Fibroblast of lung (primary cell): ENCODE results near the gene TAF10. TPM values are rescaled to one million over a fixed set of nuclear protein-coding genes. Genes with fewer than 3 reads are reported as not detected.

Experiments
- DNase-seq, 2 donors: peaks; one replicate each; pipeline versions ENCODE4 v3.0.0 to v3.0.0-alpha.2; 2010; ENCODE audit warnings: low read depth in 2 of 2
- H2AFZ ChIP-seq: 2 replicates; pipeline ENCODE4 v1.5.1; 2012; ENCODE audit warnings: low read length, control low read depth, inconsistent platforms
- H3K27ac ChIP-seq: 2 replicates; pipeline ENCODE4 v1.5.1; 2011; ENCODE audit warnings: low read length, control low read depth; ENCODE audit not compliant: insufficient read depth
- H3K27me3 ChIP-seq: 2 replicates; pipeline ENCODE4 v1.5.1; 2011; ENCODE audit warnings: mild to moderate bottlenecking, low read length; ENCODE audit not compliant: control insufficient read depth, insufficient read depth
- H3K36me3 ChIP-seq: 2 replicates; pipeline ENCODE4 v1.5.1; 2011; ENCODE audit warnings: low read length; ENCODE audit not compliant: control insufficient read depth, insufficient read depth
- H3K4me1 ChIP-seq: 2 replicates; pipeline ENCODE4 v1.5.1; 2011; ENCODE audit warnings: low read length; ENCODE audit not compliant: control insufficient read depth, insufficient read depth; ENCODE audit errors: extremely low read depth
- H3K4me2 ChIP-seq: 2 replicates; pipeline ENCODE4 v1.5.1; 2011; ENCODE audit warnings: low read length, control low read depth; ENCODE audit not compliant: insufficient read depth; ENCODE audit errors: extremely low read depth
- H3K4me3 ChIP-seq, 4 experiments: fragments of 200-600 bp in 1 of 4; sonication (generic) in 1 of 4; replicated peaks in 1 of 4; 2 replicates each; pipeline ENCODE4 v1.5.1; 2011 to 2016; ENCODE audit warnings: low read length in 4 of 4, low read depth in 3 of 4, mild to moderate bottlenecking in 3 of 4, control low read depth in 2 of 4, inconsistent platforms in 1 of 4, mixed read lengths in 1 of 4; ENCODE audit not compliant: insufficient read depth in 1 of 4; ENCODE audit errors: control extremely low read depth in 1 of 4
- H3K79me2 ChIP-seq: 2 replicates; pipeline ENCODE4 v1.5.1; 2012; ENCODE audit warnings: mild to moderate bottlenecking, low read length, inconsistent platforms; ENCODE audit not compliant: control insufficient read depth, insufficient read depth
- H3K9ac ChIP-seq: 2 replicates; pipeline ENCODE4 v1.5.1; 2011; ENCODE audit warnings: mild to moderate bottlenecking, low read length, control low read depth; ENCODE audit not compliant: insufficient read depth
- H3K9me3 ChIP-seq: 2 replicates; pipeline ENCODE4 v1.5.1; 2012; ENCODE audit warnings: low read depth, low read length; ENCODE audit not compliant: control insufficient read depth, insufficient read depth
- H4K20me1 ChIP-seq: 2 replicates; pipeline ENCODE4 v1.5.1; 2011; ENCODE audit warnings: low read length; ENCODE audit not compliant: control insufficient read depth, insufficient read depth; ENCODE audit errors: extremely low read depth
- EZH2 ChIP-seq: IDR thresholded peaks from 2 replicates; pipeline ENCODE4 v1.5.1; 2012; ENCODE audit warnings: low read length, control low read depth, mild to moderate bottlenecking; ENCODE audit errors: missing control alignments
- polyA plus RNA-seq, 2 donors: library from polyadenylated mRNA; depleted of rRNA in 1 of 2; stranded (reverse) in 1 of 2; unstranded in 1 of 2; fragments of >200 nt; gene quantifications; 2 replicates each; pipeline ENCODE4 v1.2.1, GENCODE V29; 2011 to 2012; ENCODE audit warnings: missing spikeins in 1 of 2
- total RNA-seq: library from RNA; depleted of rRNA; stranded (reverse); fragments of >200 nt; gene quantifications from 2 replicates; pipeline ENCODE4 v1.2.1, GENCODE V29; 2014
- TF ChIP-seq, protein P1 (sequence below), 2 donors: IDR thresholded peaks in 1 of 2; conservative IDR thresholded peaks in 1 of 2; 1 replicate in 1 of 2; 2 replicates in 1 of 2; pipeline ENCODE4 v1.5.1; 2011 to 2012; ENCODE audit warnings: low read length in 2 of 2, control low read depth in 1 of 2, inconsistent platforms in 1 of 2, low read depth in 1 of 2, mild to moderate bottlenecking in 1 of 2

Gene TAF10
- total and polyA plus RNA-seq, 2 donors (not counting 1 experiment from before 2014, with no cell fraction given) = 77.8 to 142 TPM

DNA sequence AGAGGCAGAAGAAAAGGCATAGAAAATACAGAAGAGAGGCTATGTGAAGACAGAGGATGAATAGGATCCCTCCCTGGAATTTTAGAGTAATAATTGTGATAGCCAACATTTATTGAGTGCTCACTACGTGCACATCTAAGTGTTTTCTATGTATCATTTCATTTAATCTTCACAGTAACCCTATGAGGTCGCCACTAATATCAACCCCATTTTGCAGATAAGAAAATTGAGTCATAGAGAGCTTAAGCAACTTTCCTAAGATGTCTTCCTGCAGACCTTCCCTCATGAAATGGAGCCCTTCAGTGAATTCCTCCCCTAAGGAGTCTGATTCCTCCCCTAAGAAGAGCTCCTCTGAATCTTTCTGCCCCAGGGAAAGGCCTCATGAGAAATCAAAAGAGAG, 46.7 kb downstream of the TAF10 start:
- DNase-seq = no peak
- Histone ChIP-seq H3K36me3 (no peaks in the 10 kb centered on the region), H3K4me1 (peaks cover 4% of the 10 kb centered on the region), H3K9me3 (no peaks in the 10 kb centered on the region), H3K9ac (no peak overlapping the region), H3K27ac (no peak overlapping the region), H3K27me3 (no peaks in the 10 kb centered on the region), H4K20me1 (no peaks in the 10 kb centered on the region), H3K4me2 (no peak overlapping the region), H3K79me2 (no peaks in the 10 kb centered on the region), H3K4me3 (no peak overlapping the region), H2AFZ (no peak overlapping the region)
- TF ChIP-seq EZH2 = no peak
- TF ChIP-seq, protein P1, sequence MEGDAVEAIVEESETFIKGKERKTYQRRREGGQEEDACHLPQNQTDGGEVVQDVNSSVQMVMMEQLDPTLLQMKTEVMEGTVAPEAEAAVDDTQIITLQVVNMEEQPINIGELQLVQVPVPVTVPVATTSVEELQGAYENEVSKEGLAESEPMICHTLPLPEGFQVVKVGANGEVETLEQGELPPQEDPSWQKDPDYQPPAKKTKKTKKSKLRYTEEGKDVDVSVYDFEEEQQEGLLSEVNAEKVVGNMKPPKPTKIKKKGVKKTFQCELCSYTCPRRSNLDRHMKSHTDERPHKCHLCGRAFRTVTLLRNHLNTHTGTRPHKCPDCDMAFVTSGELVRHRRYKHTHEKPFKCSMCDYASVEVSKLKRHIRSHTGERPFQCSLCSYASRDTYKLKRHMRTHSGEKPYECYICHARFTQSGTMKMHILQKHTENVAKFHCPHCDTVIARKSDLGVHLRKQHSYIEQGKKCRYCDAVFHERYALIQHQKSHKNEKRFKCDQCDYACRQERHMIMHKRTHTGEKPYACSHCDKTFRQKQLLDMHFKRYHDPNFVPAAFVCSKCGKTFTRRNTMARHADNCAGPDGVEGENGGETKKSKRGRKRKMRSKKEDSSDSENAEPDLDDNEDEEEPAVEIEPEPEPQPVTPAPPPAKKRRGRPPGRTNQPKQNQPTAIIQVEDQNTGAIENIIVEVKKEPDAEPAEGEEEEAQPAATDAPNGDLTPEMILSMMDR (conservative IDR thresholded peaks at IDR 0.05 in 1 of 2, IDR thresholded peaks at IDR 0.05 in 1 of 2; ENCODE audit: low read depth in 1 of 2, low read length in 2 of 2) = no peak

DNA sequence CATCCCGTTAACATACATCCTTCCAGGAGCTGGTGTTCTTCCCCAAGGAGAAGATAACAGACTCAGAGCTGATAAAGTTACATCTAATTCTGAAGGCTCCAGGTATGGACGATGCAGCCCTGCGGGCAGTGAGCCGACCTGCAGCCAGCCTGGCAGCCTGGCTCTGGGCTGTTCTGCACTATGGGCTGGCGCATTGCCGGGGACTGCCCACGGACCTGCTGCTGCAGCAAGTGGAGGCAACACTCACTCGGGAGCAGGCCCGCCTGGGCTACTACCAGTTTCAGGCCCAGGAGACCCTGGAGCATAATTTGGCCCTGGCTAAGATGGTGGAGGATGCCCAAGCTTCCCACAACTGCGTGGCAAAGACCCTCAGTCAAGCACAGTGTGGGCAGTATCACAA, 48.3 kb downstream of the TAF10 start:
- H3K9me3 ChIP-seq = no peaks in the 10 kb centered on the region
- peaks cover 3% of the 10 kb centered on the region for H3K4me1 ChIP-seq
- H4K20me1 ChIP-seq = no peaks in the 10 kb centered on the region
- no peaks in the 10 kb centered on the region for H3K36me3 ChIP-seq
- no peak overlapping the region for H3K4me3 ChIP-seq
- TF ChIP-seq, protein P1 (conservative IDR thresholded peaks at IDR 0.05 in 1 of 2, IDR thresholded peaks at IDR 0.05 in 1 of 2; ENCODE audit: low read depth in 1 of 2, low read length in 2 of 2) = no peak
- no peak for TF ChIP-seq EZH2
- H3K27ac ChIP-seq = no peak overlapping the region
- H3K4me2 ChIP-seq = no peak overlapping the region
- no peaks in the 10 kb centered on the region for H3K79me2 ChIP-seq
- no peak overlapping the region for H2AFZ ChIP-seq
- H3K27me3 ChIP-seq = no peaks in the 10 kb centered on the region
- no peak overlapping the region for H3K9ac ChIP-seq
- DNase-seq = no peak

DNA sequence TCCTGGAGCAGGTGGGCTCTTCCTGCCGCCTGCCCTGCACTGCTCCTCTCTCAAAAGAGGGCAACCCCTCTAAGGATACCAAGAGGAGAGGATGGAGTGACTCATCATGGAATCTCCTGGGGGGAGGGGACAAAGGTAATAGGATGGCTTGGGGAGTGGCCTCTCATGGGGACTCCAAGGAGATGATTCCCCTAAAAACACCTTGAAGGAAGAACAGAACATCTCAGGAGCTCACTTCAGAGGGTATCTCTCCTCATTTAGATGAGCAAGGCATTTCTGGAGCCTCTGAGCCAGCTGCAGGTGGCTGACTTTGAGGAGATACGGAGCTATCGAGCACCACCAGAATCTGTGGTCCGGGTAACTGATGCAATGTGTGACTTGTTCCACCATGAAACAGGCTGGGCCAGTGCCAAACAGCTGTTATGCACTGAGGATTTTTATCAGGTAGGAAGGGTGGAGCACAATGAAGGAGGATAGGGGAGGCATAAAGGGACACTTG, 48.8 kb downstream of the TAF10 start:
- TF ChIP-seq, protein P1 (conservative IDR thresholded peaks at IDR 0.05 in 1 of 2, IDR thresholded peaks at IDR 0.05 in 1 of 2; ENCODE audit: low read depth in 1 of 2, low read length in 2 of 2) = no peak
- TF ChIP-seq EZH2 = no peak
- no peak for DNase-seq
- Histone ChIP-seq H3K9me3 (no peaks in the 10 kb centered on the region), H2AFZ (no peak overlapping the region), H3K27ac (no peak overlapping the region), H4K20me1 (no peaks in the 10 kb centered on the region), H3K4me1 (peaks cover under 1% of the 10 kb centered on the region), H3K79me2 (no peaks in the 10 kb centered on the region), H3K36me3 (no peaks in the 10 kb centered on the region), H3K4me2 (no peak overlapping the region), H3K4me3 (no peak overlapping the region), H3K9ac (no peak overlapping the region), H3K27me3 (no peaks in the 10 kb centered on the region)
